ENCODE results near the gene PSD2.

GRCh38 chr5:139762615-139763170 is 32.9 kb upstream of the PSD2 start:
- no peak for TF ChIP-seq CTCF (IDR thresholded peaks at IDR 0.05)
- no peak for TF ChIP-seq POLR2A (IDR thresholded peaks at IDR 0.05)
- no peak for TF ChIP-seq POLR2AphosphoS5 (IDR thresholded peaks at IDR 0.05)

Measured in sigmoid colon (tissue), 4 donors.